Ecto neural progenitor cell (in vitro differentiated cells): ENCODE data around the gene TCF12.

Source experiments
- DNase-seq: peaks from one replicate; pipeline ENCODE4 v3.0.0-alpha.2; 2018; ENCODE audit warnings: low spot score

TCF12 gene

GRCh38 chr15:57018151-57018550, 99.7 kb downstream of the TCF12 start:
- DNase-seq, result no peak

- DNase-seq, result no peak
Measured at GRCh38 chr15:57019496-57020160, 101.2 kb downstream of the TCF12 start.

DNA sequence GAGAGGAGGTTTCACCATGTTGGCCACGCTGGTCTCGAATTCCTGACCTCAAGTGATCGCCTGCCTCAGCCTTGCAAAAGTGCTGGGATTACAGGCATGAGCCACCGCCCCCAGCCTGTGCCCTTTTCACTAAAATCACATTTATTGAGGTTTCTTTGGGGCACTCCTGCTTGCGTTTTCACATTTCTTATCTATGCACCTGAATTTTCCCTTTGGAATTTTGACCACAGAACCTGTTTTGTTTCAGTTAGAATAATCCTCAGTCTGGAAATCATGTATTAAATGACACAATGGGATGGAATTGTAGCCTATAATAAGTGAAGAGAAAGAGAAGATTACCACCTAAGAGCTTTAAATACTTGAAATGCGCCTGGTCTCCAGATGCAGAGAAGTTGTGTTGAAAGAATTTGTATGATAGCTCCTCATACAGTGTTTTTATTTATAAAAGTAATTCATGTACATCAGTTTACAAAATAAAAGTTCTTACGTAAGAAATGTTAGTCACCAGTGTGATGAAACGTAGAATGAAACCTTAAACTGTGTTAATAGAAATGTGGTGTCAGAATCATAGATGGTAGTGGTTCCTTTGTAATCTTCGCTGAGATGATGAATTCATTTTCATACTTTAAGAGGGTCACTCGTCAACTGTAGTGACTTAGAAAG, 107.0 kb downstream of the TCF12 start:
- DNase-seq, result no peak

GRCh38 chr15:57026016-57026592, 107.7 kb downstream of the TCF12 start:
- no peak for DNase-seq

DNA sequence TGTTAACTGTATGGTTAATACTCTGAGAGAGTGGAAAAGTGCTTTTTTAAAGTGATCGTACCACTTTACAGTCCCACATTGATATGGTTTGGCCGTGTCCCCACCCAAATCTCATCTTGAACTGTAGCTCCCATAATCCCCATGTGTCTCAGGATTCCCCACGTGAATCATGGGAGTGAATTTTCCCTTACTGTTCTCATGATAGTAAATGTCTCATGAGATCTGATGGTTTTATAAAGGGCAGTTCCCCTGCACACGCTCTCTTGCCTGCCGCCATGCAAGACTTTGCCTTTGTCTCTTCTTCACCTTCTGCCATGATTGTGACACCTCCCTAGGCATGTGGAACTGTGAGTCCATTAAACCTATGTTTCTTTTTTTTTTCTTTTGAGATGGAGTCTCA, 109.2 kb downstream of the TCF12 start:
- no peak for DNase-seq

DNA sequence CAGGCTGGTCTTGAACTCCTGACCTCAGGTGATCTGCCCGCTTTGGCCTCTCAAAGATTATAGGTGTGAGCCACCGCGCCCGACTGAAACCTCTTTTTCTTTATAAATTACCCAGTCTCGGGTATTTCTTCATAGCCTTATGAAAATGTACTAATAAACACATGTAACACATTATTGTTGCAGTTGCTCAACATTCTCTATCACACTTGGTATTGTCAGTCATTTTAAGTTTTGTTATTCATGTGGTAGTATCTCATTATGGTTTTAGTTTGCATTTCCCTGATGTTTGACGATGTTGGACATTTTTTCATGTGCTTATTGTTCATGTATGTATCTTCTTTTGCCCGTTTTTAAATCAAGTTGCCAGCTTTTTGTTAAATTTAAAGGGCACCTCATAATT, 109.7 kb downstream of the TCF12 start:
- no peak for DNase-seq

DNA sequence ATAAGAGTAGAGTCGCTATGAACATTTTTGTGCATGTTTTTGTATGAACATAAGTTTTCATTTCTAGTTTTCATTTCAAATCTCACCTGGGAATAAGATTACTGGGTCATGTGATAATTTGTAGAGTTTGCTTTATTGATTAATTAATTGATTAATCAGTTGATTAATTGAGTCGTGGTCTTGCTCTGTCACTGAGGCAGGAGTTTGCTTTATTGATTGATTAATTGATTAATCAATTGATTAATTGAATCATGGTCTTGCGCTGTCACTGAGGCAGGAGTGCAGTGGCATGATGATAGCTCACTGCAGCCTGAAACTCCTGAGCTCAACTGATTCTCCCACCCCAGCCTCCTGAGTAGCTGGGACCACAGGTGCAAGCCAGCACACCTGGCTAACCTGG, 111.6 kb downstream of the TCF12 start:
- no peak for DNase-seq

- DNase-seq, result no peak
Measured at GRCh38 chr15:57031082-57031481, 112.6 kb downstream of the TCF12 start.

DNA sequence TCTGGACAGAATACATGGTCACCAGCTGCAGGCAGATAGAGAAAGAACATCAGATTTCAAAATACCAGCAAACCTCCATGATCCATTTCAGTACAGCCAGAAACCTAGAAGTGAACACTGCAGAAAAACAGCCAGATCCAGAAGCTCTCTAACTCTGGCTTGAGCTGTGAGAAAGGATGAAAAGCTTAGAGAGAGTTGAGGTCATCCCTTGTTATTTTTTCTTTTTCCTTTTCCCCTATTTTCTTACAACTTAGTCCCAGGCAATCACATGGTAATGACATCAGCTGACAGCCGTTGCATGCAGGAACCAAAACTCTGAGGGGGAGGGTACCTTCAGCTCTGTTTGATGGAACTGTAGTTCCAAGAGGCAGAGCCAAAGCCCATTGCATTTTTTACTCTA, 113.2 kb downstream of the TCF12 start:
- DNase-seq, result no peak

- DNase-seq, result no peak
Measured at GRCh38 chr15:57032338-57032737, 113.9 kb downstream of the TCF12 start.

- no peak for DNase-seq
Measured at GRCh38 chr15:57033715-57034439, 115.4 kb downstream of the TCF12 start.

DNA sequence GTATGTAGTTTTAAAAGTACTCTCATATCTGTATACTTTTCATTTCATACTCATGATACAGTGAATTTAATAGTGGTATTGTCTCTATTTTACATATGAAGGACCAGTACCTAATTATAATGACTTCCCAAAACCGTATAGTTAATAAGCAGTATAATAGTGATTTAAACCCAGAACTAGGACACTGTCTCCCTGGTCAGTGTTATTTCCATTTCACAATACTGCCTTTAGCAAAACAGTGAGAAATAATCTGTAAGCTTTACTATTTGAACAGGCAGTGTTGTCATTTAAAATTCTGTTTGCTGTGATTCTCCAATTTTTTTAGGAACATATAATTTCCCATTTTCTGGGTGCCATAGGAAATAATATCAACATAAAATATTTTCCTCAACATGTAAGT, 116.2 kb downstream of the TCF12 start:
- no peak for DNase-seq

DNA sequence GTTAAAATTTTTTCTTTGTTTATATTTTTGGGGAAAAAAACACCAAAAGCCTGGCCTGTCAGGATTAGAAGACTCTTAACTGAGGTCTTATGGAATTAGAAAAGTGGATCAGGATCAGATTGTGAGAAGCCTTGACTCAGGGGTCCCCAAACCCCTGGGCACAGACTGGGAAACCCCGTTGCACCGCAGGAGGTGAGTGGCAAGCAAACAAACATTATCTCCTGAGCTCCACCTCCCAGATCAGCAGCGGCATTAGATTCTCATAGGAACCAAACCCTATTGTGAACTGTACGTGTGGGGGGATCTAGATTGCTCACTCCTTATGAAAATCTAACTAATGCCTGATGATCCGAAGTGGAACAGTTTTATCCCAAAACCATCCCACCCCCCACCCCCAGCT, 117.2 kb downstream of the TCF12 start:
- no peak for DNase-seq

- no peak for DNase-seq
Measured at GRCh38 chr15:57036352-57036751, 117.9 kb downstream of the TCF12 start.

- no peak for DNase-seq
Measured at GRCh38 chr15:57037548-57037947, 119.1 kb downstream of the TCF12 start.

DNA sequence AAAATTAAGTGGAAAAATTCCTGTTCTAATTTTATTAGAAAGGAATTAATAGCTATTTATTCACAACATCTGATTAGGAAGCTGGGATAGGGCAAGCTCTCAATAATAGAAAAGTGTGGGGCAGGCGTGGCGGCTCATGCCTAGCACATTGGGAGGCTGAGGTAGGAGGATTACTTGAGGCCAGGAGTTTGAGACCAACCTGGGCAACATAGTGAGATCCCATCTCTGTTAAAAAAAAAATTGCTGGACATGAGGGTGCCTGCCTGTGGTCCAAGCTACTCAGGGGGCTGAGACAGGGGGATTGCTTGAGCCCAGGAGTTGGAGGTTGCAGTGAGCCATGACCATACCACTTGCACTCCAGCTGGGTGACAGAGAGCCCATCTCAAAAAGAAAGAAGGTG, 119.6 kb downstream of the TCF12 start:
- no peak for DNase-seq

DNA sequence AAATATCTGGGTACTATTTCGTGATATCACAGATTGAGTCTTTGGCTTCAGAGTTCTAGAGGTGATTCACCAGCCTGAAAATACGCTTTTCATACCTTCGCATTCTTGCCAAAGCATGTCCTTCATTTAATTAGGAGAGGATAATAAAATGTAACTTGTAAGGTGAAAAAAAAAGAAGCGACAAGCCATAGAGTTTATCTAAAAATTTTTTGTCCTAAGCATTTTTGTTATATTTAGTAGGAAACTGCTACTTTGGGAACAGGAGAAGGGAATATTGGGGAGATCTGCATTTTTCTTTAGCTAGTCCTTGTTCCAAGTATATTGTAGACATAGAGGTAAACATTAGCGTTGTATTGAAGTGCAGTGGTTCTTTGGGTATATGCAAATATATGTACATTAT, 120.1 kb downstream of the TCF12 start:
- DNase-seq, result no peak

DNA sequence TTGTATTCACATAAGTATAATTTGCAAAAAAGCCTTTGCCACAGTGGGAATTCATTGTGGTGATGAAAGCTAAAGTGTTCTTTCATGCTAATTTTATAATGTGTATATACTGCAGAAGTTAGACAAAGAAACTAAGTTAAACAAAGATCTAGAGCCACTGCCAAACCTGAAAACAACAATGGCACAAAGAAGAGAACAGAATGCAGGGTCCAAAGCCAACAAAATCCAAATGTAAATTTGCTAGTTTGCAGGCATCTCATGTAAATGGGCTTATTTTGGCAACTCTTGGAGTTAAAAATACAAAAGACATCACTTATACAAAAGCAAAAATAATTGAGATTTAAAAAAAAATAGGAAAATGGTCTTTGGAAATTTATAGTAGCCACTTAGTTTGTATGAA, 123.0 kb downstream of the TCF12 start:
- no peak for DNase-seq

GRCh38 chr15:57044072-57044702, 125.7 kb downstream of the TCF12 start:
- DNase-seq, result no peak

DNA sequence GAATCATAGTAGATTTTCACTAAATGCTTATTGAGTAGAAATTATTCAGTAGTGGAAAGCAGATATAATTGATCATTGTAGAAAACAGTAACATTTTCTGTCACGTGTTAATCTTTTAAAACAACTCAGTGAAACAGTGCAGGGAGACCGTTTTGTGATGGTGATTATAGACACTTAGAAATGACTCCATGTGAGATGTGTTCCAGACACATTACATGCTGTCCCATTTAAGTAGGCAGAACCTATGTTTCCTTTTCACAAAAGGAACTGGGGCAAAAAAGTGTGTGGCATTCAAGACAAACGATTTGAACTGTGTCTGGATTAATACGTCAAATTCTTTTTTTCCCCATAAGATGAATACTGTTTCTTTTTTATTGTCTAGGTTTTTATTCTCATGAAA, 126.5 kb downstream of the TCF12 start:
- no peak for DNase-seq

DNA sequence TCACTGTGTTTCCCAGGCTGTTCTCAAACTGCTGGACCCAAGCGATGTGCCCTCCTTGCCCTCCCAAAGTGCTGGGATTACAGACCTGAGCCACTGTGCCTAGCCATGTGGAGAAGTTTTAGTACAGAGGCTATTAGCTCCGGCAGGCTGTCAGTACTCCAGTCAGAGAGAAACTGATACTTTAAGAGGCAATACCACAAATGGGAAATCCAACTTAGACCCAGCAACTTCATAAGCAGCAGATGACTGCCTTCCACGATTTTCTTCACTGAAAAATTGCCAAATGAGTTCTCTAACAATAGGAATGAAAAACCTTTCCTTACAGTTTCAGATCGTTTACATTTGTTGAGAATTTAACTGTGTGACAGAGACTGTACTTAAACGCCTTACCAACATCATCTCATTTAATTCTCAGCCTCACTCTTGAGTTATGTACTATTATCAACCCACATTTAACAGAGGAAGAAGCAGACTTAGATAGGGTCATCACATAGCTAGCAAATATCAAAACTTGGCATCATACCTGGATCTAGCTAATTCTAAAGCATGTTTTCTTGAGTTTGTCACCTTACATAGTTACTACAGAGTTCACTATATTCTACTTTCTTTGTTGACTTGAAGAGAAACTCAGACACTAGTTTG, 127.4 kb downstream of the TCF12 start:
- DNase-seq, result no peak

GRCh38 chr15:57048930-57049549, 130.6 kb downstream of the TCF12 start:
- no peak for DNase-seq
